ENCODE data around the gene ARHGAP45. TPM values are rescaled to one million over a fixed set of nuclear protein-coding genes. Genes with fewer than 3 reads are reported as not detected.
A peak's percentile ranks its signal among the peaks of the same experiment; 100 is the strongest.
"Not testable (repeated sequence)": the region's sequence is repeated elsewhere in the genome, so short reads cannot be mapped to it uniquely, and the experiment has no call there.

Gene ARHGAP45, protein sequence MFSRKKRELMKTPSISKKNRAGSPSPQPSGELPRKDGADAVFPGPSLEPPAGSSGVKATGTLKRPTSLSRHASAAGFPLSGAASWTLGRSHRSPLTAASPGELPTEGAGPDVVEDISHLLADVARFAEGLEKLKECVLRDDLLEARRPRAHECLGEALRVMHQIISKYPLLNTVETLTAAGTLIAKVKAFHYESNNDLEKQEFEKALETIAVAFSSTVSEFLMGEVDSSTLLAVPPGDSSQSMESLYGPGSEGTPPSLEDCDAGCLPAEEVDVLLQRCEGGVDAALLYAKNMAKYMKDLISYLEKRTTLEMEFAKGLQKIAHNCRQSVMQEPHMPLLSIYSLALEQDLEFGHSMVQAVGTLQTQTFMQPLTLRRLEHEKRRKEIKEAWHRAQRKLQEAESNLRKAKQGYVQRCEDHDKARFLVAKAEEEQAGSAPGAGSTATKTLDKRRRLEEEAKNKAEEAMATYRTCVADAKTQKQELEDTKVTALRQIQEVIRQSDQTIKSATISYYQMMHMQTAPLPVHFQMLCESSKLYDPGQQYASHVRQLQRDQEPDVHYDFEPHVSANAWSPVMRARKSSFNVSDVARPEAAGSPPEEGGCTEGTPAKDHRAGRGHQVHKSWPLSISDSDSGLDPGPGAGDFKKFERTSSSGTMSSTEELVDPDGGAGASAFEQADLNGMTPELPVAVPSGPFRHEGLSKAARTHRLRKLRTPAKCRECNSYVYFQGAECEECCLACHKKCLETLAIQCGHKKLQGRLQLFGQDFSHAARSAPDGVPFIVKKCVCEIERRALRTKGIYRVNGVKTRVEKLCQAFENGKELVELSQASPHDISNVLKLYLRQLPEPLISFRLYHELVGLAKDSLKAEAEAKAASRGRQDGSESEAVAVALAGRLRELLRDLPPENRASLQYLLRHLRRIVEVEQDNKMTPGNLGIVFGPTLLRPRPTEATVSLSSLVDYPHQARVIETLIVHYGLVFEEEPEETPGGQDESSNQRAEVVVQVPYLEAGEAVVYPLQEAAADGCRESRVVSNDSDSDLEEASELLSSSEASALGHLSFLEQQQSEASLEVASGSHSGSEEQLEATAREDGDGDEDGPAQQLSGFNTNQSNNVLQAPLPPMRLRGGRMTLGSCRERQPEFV
- polyA plus RNA-seq (ENCODE audit: insufficient read length in 3 of 3): 10 to 100 TPM in 2 of 3 donors, 1 to 10 TPM in 1; 8.5 to 15.7 (median 15.4) TPM
- long read RNA-seq, donor 1, partial matches to known transcripts: 33 of 115 reads
- long read RNA-seq, donor 1, other reads (novel, unspliced or antisense): 81 of 115 reads
- long read RNA-seq, donor 2, partial matches to known transcripts: 102 of 102 reads
- long read RNA-seq, donor 2, other reads (novel, unspliced or antisense): 0 of 102 reads
- long read RNA-seq, donor 3, partial matches to known transcripts: 164 of 166 reads
- long read RNA-seq, donor 3, other reads (novel, unspliced or antisense): 0 of 166 reads
- long read RNA-seq, donor 4, partial matches to known transcripts: 0 of 1 reads
- long read RNA-seq, donor 4, other reads (novel, unspliced or antisense): 0 of 1 reads
- long read RNA-seq, donor 5: 0 reads
- long read RNA-seq, donor 6, partial matches to known transcripts: 44 of 134 reads
- long read RNA-seq, donor 6, other reads (novel, unspliced or antisense): 89 of 134 reads
- long read RNA-seq, donor 7, partial matches to known transcripts: 67 of 173 reads
- long read RNA-seq, donor 7, other reads (novel, unspliced or antisense): 105 of 173 reads
- long read RNA-seq, donor 8: 0 reads
- long read RNA-seq, donor 9, full-length matches to known transcripts: 1 of 124 reads
- long read RNA-seq, donor 9, partial matches to known transcripts: 29 of 124 reads
- long read RNA-seq, donor 9, other reads (novel, unspliced or antisense): 94 of 124 reads
- long read RNA-seq, donor 10, partial matches to known transcripts: 159 of 160 reads
- long read RNA-seq, donor 10, other reads (novel, unspliced or antisense): 0 of 160 reads
- long read RNA-seq, donor 11, partial matches to known transcripts: 127 of 127 reads
- long read RNA-seq, donor 11, other reads (novel, unspliced or antisense): 0 of 127 reads
- long read RNA-seq, donor 12, partial matches to known transcripts: 101 of 103 reads
- long read RNA-seq, donor 12, other reads (novel, unspliced or antisense): 0 of 103 reads
- long read RNA-seq, donor 13: 0 reads
- long read RNA-seq, donor 14, partial matches to known transcripts: 192 of 192 reads
- long read RNA-seq, donor 14, other reads (novel, unspliced or antisense): 0 of 192 reads
- long read RNA-seq, donor 15, full-length matches to known transcripts: 1 of 1 reads
- long read RNA-seq, donor 15, partial matches to known transcripts: 0 of 1 reads
- long read RNA-seq, donor 15, other reads (novel, unspliced or antisense): 0 of 1 reads
- long read RNA-seq, donor 16, partial matches to known transcripts: 137 of 441 reads
- long read RNA-seq, donor 16, other reads (novel, unspliced or antisense): 299 of 441 reads

DNA sequence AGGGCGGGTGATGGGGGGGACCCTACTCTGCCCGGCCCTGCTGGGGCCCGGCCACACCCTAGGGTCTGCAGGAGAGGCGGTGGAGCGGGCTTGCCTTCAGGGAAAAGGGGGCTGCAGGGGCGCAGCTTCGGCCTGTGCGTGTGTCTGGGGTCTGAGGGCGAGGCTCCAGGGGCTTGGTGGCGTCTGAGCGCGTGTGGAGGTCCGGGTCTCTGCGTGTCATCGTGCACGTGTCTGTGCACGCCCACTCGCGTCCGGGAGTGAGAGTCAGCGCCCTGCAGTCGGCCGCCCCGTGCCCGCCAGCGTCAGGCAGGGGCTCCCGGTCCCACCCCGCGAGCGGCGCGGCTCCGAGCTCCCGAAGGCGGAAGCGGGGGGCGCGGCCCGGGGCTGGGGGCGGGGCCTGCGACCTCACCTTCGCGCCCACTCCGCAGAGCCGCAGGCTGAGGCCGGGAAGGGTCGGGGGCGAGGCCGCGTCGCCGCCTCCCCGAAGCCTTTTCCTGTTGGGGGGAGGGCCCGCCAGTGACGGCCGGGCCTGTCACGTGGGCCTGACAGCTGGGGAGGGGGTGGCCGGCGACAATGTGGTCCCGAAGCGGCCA lies at the start of gene ARHGAP45:
Gene ARHGAP45 (plus strand): TSS at position 420 of the 593 bp plus-strand sequence. CDS start 239 bp downstream, outside the sequence.
- no peak for DNase-seq (ENCODE audit: extremely low read depth in 1 of 11, low read depth in 9 of 11, low spot score in 4 of 11)

DNA sequence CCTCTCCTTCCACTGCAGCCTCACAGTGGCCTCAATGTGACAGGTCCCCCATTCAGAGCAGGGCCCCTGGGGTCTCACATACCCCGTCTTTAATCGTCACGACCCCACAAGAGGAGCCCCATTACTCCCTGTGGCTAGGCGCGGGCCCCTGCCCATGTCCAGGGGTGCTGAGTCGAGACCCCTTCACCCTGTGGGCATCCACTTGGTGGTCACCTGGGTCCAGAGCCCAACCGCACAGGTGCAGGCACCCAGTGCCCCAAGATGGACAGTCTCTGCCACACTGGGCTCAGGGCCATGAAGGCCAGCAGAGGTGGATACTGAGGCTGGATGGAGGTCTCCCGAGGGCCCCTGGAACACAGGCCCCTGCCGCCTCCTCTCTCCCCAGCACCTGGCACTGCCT lies 49.1 kb upstream of the ARHGAP45 start:
- no peak for DNase-seq (ENCODE audit: extremely low read depth in 1 of 11, low read depth in 9 of 11, low spot score in 4 of 11)

DNA sequence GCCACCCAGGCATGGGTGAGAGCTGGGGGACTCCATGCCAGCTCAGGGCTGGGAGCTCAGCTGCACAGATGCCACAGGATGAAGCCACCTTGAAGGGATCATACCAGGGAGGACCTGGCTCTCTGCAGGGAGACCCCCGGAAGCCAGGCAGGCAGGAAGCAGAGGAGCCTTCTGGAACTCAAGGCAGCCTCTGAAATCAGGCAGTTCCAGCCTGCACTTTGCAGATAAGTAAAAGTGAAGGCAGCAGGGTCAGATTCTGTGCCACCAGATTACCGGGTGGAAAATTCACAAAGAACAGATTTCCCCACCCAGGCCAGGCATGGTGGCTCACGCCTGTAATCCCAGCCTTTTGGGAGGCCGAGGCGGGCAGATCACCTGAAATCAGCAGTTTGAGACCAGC lies 48.6 kb upstream of the ARHGAP45 start:
- no peak for DNase-seq (ENCODE audit: extremely low read depth in 1 of 11, low read depth in 9 of 11, low spot score in 4 of 11)

DNA sequence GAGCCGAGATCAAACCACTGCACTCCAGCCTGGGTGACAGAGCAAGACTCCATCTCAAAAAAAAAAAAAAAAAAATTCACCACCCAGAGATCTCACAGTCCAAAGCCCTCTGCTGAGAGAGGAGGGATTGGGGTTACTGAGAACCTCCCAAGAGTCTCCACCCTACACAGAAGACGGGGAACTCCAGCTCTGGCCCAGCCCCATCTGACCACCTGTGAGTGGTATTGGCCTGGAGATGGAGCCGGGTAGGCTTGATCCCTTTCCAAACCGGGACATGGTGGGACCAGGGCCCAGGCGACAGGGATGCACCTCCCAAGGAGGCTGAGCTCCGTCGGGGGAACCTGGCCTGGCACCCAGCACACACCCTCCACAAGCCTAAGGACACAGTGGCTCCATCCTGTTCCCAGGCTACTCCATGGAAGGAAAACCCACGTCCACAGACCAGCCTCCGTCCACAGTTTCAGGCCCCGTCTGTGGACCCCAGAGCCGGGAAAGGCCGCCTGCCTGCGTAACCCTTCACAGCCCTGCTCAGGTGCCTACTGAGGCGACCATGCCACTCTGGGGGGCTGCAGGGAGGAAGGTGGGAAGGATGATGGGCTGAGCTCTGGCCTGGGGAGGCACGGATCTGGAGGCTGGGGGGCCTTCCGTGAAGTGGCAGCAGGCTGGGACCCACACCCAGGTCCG lies 47.9 kb upstream of the ARHGAP45 start:
- DNase-seq (ENCODE audit: extremely low read depth in 1 of 11, low read depth in 9 of 11, low spot score in 4 of 11): no peak

DNA sequence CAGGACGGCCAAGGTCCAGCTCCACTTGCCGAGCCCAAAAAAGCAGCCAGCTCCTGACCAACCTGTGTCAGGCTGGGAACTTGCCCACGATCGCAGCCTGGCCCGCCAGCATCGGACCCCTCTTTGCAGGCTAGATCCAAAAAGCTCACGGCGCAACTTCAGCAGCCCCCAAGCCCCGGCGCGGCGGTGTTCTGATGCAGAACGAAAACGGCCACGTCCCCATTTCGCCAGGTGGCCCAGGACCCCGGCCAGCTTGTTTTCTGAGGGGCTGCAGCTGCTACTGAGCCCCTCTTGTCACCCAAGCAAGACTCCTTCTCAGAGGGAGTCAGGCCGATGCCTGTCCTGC lies 47.4 kb upstream of the ARHGAP45 start:
- DNase-seq (ENCODE audit: extremely low read depth in 1 of 11, low read depth in 9 of 11, low spot score in 4 of 11): no peak

DNA sequence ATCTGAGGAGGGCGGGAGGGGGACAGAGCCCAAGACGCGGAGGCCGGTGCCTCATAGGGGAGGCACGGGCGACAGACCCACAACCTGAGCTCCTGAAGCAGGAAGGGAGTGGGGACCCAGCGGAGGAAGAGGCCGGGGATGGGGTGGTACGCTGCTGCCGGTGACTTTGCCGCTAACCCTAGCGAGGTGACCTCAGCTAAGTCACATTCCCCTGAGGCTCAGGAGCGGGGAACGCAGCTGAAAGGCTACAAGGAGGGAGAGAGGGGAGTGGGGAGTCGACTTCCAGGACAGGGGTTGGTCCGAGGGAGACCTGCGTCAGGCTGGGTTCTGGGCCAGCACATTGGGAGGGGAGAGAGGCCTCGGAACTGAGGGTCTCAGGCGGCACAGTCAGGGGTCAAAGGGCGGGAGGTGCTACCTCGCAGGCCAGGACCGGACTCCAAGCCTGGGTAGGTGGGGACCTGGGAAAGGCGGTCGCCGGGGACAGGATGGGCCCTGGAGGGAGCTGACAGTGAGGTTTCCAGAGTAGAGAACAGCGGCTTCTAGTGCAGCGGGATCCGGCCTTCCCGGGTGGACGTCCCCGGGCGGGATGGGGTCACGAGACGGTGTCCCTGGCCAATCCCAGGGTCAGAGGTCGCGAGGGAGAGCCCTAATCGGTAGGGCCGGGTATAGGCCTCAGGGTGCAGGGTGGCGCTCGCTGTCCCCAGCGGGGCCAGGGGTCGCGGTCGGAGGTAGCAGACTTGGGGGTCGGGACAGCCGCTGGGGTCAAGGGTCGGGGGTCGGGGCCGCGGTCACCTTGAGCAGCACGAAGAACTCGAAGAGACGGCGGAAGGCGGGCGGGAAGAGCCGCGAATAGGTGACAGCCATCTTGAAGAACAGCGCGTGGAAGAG lies 46.7 kb upstream of the ARHGAP45 start:
- no peak for DNase-seq (ENCODE audit: extremely low read depth in 1 of 11, low read depth in 9 of 11, low spot score in 4 of 11)

DNA sequence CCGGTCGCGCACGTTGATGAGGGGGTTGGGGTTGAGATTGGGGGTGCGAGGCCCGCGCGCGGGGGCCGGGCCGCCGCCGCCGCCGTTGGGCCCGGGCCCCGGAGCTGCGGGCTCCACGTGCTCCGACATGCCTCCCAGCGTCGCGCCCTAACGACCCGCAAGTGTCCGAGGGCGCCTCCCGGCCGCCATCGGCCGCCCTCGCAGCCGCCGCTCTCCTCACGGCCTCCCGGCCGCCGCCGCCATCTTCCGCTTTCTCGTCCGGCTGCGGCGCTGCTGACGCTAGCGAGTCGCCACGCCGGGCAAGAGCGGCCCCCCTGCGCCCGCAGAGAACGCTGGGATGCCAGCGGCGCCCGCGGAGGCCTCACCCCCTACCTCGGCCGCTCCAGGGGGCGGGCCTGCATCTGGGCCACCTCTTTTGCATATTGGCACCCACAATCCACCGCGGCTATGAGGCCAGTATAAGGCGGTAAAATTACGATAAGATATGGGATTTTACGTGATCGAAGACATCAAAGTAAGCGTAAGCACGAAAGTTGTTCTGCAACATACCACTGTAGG lies 46.0 kb upstream of the ARHGAP45 start, which contains the start of gene TMEM259:
Gene TMEM259 (minus strand): TSS at position 256 of the 558 bp plus-strand sequence. CDS start 127 bp downstream, at position 129.
- peak; percentile 86 to 97 (median 96) for DNase-seq (ENCODE audit: extremely low read depth in 1 of 11, low read depth in 9 of 11, low spot score in 4 of 11)

DNA sequence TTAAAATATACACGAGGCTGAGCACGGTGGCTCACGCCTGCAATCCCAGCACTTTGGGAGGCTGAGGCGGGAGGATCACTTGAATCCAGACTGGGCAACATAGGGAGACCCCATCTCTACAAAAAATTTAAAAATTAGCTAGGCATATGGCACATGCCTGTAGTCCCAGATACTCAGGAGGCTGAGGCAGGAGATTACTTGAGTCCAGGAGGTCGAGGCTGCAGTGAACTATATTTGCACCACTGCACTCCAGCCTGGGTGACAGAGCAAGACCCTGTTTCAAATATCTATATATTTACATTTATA lies 43.1 kb upstream of the ARHGAP45 start:
- DNase-seq (ENCODE audit: extremely low read depth in 1 of 11, low read depth in 9 of 11, low spot score in 4 of 11): not testable (repeated sequence)

DNA sequence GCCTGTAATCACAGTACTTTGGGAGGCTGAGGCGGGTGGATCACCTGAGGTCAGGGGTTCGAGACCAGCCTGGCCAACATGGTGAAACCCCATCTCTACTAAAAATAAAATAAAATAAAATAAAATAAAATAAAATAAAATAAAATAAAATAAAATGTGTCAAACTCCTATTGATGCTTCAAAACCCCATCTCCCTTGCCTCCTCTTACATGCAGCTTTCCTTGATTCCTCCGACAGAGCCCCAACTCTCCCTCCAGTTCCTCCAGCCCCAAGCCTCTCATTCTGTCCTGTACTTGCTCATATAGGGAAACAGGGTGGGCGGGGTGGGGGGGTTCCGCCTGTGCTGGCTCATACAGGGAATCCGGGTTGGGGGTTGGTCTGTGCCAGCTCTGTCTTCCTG lies 41.9 kb upstream of the ARHGAP45 start:
- not testable (repeated sequence) for DNase-seq (ENCODE audit: extremely low read depth in 1 of 11, low read depth in 9 of 11, low spot score in 4 of 11)

DNA sequence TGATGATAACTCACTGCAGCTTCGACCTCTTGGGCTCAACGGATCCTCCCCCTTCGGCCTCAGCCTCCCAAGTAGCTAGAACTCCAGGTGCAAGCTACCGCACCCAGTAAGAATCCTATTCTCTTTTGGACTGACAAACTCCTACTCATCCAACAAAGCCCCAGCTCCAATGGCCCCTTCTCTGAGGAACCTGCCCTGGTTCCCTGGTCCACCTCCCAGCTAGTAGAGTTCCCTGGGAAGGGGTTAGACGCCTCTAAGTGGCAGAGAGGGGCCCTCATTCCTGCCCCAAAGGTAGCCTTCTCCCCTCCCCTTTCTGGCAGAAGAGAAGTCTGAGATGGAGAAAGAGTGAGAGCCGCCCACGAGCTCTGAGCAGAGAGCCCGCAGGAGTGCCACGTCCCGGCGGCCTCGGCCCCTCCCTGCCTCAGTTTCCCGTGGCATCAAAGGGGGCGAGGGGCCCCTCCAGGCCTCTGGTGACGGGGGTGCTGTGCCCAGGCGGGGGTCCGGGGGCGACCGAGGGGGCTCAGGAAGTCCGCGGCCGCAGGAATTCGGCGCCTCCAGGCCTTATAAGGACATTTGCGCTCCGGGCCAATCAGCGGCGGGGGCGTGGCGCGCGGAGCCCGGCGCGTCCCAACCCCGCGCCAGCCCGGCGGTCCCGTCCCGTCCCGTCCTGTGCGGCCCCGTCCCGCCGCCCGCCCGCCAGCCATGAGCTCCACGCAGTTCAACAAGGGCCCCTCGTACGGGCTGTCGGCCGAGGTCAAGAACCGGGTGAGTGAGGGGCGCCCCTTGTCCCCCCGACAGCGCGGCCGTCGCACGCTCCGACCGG lies 40.8 kb upstream of the ARHGAP45 start, which contains the start of gene CNN2:
Gene CNN2 (plus strand): TSS at position 649 of the 823 bp plus-strand sequence. CDS start 54 bp downstream, at position 703.
- peak in 8 of 11 donors; percentile 64 to 84 (median 74) for DNase-seq (ENCODE audit: extremely low read depth in 1 of 11, low read depth in 9 of 11, low spot score in 4 of 11)

DNA sequence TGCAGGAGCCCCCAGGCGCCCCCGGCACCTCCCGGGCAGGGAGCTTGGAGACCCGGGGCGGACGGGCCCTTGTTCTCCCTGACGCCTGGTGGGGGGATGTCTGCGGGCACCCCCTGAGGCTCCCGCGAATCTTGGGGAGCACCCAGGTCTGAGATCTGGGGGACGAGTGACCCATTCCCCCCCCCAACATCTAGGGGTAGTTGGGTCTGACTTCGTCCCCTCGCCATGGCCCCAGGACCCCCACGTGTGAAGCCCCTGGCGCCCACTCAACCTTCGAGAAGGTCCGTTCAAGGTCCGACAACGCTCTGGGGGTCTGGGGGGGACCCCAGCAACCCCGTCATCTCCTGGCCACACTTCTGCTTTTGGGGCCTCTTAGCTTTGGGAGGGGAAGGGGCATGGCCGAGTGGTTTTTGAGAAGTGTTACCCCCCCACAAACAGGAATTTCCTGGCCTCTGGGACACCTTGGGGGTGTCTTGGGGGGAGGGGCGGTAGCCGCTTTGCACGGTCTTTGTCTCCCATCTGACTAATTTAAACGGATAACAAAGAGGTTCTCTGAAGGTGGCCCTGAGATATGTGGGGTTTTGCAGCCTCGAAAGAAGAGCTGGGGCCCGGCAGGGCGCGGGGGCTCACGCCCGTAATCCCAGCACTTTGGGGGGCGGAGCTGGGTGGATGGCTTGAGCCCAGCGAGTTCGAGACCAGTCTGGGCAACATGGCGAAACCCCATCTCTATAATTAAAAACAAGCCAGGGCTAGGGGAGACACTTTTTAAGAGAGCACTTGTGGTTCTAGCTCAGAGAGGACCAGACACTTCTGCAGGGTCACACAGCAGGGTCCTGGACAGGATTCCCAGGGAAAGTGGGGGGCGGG lies 40.0 kb upstream of the ARHGAP45 start:
- DNase-seq (ENCODE audit: extremely low read depth in 1 of 11, low read depth in 9 of 11, low spot score in 4 of 11): no peak

DNA sequence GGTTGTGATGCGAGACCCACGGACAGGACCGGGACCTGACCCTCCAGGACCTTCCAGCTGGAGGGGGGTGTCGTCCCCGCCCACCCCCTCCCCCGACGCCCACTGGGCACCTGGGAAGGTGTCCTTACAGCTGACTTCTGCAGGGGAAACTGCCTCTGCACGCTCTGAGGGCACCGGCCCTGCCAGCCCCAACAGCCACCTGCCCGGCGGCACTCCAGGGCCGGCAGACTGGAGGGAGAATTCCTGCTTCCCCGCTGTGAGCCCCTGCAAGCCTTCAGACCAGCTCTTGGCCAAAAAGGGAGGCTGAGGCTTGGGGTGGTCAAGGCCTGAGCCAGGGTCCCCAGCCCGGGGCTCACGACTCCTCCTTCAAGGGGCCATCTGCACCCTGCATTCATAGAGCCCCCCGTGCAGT lies 39.3 kb upstream of the ARHGAP45 start:
- no peak for DNase-seq (ENCODE audit: extremely low read depth in 1 of 11, low read depth in 9 of 11, low spot score in 4 of 11)
